ENCODE measurements around the gene RPGRIP1L.

Gene RPGRIP1L

DNA sequence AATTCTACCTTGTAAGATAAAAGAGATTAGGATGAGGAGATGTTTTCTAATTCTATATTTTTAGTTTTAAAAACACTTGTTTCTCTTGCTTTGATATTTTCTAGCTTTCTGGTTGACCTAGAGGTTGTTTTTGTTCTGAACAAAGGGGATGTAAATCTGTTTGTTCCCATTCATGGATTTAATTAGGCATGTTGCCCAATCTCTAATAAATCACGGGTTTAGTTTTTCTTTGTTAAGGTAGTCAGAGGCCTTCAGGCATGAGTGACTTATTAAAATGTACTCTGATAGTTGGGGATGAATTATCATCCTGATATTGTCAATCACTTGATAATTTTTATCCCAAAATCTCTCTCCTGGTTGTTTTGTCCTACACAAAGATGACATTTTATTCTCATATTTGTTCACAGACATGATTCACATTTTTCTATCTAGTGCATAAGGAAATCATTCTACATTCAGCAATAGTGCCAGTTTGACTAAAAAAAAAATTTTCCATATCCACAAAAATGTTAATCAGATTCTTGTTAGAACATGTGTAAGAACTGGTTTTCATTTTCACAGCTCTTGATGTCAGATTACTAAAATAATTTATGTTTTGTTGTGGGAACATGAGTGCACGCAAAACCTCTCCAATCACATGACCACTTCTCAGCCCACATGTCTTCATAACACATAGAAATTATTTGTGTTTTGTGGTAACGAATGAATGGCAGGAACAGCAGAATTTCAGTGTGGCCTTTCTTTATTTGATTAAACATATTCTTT lies 105.0 kb downstream of the RPGRIP1L start:
- DNase-seq = peak; percentile 50

DNA sequence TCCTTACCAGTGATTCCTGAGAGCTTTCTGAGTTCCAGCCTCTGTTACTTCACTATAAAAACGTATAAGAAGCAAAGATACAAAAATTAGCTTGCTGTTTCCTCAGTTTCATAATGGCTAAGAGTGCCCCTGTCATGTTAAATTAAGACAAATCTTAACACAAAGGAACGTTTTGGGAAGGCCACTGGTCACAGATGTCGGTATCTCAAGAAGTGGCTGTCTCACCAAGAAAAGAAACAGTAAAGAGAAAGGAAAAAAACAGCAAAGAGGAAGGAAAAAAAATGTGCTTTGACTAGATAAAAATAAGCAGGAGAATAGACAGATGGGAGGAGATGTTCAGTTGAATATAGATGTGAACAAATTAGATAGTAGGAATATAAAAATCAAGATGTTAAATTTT lies 105.9 kb downstream of the RPGRIP1L start:
- DNase-seq = no peak

DNA sequence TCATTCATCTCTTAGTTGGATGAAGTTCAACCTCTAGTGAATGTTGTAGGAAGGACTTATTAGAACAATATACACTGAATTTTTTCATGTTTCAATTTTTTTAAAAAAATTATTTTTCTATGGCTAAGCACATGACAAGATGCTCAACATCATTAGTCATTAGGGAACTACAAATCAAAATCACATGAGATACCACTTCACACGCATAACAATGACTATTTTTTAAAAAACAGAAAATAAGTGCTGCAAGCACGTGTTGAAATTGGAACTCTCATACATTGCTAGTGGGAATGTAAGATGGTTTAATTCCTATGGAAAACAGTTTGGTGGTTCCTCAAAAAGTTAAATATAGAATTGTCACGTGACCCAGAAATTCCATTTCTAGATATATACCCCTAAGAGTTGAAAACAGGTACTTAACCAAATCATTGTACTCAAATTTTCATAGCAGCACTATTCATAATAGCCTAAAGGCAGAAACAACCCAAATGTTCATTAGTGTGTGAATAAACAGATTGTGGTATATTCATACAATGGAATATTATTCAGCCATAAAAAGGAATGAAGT lies 115.5 kb downstream of the RPGRIP1L start:
- no peak for DNase-seq

DNA sequence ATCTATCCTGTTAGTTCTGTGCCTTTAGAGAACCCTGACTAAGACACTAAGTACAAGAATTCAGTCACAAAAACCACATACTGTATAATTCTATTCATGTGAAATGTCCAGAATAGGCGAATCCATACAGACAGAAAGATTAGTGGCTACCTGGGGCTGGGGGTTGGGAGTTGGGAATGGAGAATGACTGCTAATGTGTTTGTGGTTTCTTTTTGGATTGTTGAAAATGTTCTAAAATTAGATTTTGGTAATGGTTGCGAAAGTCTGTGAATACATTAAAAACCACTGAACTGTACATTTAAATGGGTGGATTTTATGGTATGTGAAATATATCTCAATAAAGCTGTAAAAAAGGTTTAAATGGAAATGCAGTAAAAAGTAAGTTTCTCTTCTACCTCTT lies 120.3 kb downstream of the RPGRIP1L start:
- peak; percentile 96 for DNase-seq

DNA sequence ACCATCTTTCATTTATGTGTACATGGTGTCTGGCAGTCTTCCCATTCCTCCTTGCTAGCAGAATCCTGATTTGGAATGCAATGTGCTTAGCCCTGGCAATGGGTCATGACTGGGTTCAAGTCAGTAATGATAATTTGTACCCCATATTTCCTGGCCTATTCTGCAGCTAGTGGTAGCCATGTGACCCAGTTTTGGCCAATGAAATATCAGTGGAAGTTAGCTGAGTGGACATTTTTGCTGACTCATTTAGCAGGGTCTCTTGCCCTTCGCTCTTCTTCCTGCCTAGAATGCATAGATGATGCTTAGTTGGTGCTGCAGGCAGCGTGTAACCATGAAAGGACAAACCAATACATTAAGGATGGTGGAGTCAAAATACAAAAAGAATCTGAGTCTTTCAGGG lies 121.9 kb downstream of the RPGRIP1L start:
- DNase-seq = no peak

DNA sequence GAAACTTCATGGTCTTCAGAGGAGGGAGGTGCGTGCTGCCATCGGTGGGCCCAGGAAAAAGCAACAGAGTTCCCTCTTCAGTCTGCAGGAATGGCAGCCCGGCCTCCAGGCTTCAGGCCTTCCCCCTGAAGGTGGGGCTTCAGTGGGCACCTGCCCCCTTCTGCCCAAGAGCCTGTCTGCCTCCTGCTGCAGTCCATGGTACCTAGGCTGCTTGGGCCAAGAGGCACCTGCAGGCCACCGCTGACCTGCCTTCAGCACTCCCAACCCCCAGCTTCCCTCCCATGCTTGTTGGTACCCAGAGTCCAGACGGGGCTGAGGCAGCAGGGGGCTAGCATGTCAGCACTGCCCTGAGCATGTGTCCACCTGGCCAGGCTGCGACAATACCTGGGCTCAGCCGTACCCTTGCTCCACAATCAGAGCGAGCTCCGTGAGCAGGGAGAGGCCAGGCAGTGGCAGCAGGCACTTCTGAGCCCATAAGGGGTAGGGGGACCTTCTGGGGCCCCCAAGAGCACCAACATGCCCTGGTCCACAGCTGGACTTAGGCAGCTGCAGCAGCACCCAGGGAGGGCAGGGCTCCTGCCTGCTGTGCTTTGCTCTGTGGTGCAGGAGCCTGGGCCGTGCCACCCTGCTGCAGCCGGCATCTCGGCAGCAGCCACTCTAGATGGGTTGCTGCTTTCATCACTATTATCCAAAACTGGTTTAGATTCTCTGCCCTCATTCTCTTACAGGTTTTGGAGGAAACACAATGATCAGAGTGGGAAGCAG lies 123.4 kb downstream of the RPGRIP1L start:
- no peak for DNase-seq

DNA sequence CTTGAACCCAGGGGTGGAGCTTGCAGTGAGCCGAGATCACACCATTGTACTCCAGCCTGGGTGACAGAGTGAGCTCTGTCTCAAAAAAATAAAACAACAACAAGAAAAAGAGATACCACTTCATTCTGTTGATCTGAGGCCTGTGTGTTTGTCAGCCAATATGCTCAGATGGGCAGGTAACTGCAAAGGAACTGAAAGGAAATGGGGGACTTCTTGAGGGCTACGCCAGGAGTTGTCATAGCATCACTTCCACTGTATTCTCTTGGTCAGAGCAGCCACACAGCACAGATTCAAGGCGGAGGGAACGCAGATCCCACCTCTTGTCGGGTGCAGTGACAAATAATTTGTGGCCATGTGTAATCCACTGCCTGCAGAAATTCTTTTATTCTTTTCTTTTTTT lies 126.8 kb downstream of the RPGRIP1L start:
- DNase-seq = no peak

DNA sequence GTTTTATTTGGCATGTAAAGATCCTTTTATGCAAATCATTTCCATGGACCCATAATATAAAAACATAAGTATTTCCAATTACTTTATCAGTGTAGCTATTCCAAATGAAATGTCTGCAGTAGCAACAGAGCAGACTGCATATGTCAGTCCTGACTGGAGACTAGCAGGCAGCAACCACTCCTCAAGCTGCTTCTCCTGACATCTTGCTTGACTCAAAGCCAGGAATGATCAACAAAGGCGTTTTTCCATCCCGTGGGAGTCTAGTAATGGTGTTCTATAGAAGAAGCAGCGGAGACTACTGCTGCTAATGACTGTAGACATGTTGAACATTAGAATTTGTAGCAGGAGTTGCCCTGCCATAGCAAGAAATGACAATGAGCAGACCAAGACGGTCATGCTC lies 127.4 kb downstream of the RPGRIP1L start:
- DNase-seq = no peak

DNA sequence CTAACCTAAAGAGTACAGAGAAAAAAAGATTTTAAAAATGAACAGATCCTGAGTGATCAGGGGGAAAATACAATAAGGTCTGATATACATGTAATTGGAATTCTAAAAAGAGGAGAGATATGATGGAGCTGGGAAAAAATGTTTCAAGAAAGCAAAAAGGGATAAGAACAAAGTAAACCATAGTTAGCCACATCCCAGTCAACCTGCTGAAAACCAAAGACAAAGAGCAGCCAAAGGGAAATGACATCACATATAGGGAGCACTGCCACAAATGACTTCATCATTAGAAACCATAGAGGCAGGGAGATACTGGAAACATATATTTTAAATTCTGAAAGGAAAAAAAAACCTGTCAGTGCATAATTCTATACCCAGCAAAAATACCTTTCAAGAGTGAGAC lies 131.9 kb downstream of the RPGRIP1L start:
- DNase-seq = no peak

DNA sequence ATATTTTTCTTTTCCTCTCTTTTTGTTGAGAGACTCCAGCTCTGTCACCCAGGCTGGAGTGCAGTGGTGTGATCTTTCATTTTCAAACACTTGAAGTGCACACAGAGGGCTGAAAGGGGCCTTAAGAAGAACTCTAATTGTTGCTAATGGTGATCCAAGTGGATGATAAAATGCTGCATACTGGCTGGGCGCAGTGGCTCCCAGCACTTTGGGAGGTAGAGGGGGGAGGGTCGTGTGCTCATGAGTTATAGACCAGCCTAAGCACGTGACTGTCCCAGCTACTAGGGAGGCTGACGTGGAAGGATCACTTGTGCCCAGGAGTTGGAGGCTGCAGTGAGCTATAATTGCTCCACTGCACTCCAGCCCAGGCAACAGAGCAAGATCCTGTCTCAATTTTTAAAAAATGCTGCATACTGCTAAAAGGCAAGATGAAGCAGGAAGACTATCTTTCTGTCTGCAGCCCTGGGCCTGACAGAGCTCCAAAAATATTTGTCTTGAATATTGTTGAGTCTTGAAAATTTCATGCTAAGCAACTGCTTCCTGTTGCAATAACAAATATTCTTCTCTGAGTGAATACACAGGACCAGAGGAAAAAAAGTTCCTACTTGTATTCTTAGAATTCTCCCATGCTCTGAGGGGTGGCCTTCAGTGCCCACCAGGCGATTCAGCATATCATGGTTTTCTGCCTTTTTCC lies 137.0 kb downstream of the RPGRIP1L start:
- DNase-seq = peak; percentile 22

DNA sequence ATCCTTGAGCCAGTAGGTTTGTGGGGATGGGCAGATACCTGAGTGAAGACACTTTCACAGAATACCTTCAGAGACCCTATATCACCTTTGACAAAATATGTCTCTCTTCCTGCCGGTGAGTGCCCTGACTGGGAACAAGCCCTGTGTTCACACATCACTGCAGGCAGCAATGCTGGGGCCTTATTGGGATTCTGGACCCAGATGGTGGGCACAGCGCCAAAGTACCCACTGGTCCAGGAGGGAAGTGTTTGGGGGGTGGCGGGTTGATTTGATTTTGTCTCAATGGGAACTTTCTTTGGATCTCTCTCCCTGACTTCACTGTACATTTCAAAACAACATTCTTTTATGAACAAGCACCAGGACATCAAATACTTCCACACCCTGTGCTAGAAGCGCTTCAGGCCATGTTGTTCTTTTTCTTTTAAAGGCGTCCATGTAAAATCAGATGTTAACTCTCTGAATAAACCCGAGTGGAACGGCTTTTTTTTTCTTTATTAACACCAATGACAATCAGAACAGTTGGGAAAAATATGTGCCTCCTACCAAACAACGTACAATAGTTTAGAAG lies 138.3 kb downstream of the RPGRIP1L start:
- DNase-seq = no peak

DNA sequence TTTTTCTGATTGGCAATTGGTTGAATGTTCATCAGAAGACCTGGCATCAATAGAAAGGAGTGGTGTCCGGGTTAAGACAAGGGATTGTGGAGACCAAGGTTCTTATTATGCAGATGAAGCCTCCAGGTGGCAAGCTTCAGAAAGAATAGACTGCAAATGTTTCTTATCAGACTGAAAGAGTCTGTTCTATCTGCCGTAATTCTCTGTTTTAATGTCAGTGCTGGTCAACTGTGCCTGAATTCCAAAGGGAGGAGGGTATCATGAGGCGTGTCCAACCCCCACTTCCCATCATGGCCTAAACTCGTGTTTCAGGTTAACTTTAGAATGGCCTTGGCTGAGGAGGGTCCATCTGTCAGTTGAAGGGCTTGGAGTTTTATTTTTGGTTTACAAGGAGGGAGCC lies 140.2 kb downstream of the RPGRIP1L start:
- no peak for DNase-seq

DNA sequence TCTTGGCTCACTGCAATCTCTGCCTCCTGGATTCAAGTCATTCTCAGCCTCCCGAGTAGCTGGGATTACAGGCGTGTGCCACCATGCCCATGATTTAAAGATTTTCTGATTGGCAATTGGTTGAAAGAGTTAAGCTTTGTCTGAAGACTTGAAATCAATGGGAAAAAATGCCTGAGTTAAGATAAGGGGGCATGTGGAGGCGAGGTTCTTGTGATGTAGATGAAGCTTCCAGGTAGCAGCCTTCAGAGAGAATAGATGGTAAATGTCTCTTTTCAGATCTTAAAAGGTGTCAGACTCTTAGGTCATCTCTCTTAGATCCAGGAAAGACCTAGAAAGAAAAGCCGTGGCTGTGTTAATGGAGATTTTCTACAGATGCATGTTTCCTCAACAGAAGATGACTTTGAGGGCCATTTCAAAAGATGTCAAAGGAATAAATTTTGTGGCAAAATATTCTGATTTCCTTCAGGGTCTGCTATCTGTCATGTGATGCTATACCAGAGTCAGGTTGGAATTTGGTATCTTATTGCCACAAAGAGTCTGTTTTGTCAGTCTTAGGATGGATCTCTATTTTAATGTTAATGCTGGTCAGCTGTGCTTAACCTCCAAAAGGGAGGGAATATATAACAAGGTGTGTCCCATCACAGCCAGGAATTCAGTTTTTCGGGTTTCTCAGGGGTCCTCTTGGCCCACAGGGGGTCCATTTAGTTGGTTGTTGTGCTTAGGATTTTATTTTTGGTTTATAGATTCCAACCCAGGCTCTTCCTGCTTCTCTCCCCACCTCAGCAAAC lies 142.4 kb downstream of the RPGRIP1L start:
- no peak for DNase-seq

DNA sequence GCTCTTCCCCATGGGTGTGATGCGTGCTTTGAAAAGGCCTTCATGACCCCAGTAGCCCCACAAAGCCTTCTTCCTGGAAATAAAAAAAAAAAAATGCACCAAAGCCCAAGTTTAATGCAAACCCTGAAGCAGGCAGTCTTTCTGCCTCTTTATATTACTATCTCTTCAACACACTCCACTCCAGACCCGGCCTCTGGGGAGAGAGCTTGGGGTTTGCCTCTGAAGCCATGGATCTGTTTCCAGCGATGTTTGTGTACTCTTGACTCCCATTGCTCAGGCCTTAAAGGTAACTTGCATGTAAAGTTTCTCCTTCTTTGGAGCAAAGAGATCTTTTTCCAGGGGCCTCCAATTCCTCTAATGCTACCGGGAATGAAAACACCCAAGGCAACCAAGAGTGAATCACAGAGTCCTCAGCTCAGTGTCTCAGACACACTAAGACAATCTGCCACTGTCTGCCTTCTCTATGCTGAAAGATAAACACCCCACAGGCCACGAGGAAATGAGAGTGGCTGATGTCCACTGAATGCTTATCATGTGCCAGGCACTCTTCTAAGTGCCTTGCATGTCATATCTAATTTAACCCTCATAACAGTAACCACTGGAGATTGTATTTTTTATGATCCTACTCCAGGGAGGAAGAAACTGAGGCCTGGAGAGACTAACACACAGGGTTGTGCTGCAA lies 144.2 kb downstream of the RPGRIP1L start:
- DNase-seq = no peak

DNA sequence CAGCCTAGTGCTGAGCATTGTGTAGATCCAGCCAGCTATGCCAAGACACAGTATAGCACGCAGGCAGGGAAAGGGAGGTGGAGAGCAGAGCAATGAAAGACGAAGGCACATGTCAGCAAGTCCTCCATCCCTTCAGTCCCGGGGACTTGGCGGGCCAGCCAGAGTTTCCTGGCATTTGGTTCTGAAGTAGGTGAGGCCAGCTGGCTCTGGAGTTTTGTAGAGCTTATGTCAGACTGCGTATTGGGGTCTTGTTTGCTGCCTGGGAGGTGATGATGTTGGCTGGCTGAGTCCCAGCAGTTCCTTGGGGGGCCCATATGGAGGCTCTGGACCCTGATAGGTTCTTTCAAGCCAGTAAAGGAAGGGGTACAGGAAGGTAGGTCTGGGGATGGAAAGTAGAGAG lies 144.9 kb downstream of the RPGRIP1L start:
- DNase-seq = no peak

DNA sequence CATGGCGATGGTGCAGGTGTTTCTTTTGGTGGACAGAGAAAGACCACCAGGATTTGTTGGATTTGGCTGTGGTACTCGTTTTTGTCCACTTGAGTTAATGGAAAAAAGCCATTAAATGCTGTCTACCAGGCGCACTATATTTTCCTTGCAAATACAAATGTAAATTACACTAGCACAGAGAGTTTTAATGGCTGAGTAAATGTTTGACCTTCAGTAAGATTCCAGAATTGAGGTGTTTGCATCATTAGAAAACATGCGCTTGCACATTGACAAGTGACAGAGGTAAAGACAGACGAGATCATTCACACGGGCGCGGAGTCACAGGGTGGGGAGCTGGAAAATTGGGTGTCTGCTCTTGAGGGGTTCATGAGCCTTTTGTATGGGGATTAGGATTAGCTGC lies 147.1 kb downstream of the RPGRIP1L start:
- DNase-seq = no peak

DNA sequence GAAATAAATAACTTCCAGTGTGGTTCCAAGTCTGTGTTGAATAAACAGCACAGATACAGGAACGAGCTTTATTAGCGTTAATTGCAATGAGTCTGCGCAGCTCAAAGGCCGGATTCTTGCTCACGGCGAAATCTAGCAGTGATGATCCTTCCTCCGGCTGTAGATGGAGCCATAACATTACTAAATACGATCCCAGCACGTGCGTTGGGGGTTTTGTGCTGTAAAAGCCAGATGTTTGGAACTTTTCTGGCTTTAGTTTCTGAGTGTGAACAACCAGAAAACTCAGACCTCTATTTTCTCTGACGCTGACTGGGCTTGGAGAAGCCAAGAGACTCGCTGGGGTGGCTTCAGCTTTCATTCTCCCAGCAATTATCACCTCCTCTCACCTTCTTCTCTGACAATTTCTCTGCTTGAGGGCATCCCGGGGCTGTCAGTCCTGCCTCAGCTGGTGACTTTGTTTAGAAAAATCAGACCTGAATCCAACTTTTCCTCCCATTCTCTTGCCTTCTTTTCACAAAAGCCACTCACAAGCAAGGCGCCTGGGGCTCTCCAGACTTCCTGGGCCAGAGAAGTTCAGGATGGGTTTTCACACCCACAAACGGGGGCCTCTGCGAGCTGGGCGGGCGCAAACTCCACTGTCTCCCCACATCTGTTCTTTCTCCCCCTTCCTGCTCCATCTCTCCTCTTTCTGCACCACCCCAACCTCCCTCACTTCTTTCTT lies 153.5 kb downstream of the RPGRIP1L start:
- DNase-seq = peak; percentile 90
